Activated B cell treated with CpG ODN at 0.5 μM for 24 hours (primary cell): ENCODE results near the gene RIN3. TPM values are rescaled to one million over a fixed set of nuclear protein-coding genes. Genes with fewer than 3 reads are reported as not detected.

Source experiments
- ATAC-seq: fragments of 200-7000 bp; cut with Tn5 transposase; one replicate; pipeline ENCODE4 v1.10.0; 2021; ENCODE audit warnings: low read depth, mild to moderate bottlenecking, moderate library complexity
- CTCF ChIA-PET: fragments of 350-600 bp; sonication (Branson Sonifier 250); formaldehyde crosslinking; loops from one replicate; lab custom pipeline; 2021; ENCODE audit warnings: antibody characterized with exemption; lab: Charles Lee
- POLR2A ChIA-PET: fragments of 350-600 bp; sonication (Branson Sonifier 250); formaldehyde crosslinking; loops from one replicate; lab custom pipeline; 2021; ENCODE audit warnings: antibody characterized with exemption; lab: Charles Lee
- DNase-seq: peaks from one replicate; pipeline ENCODE4 v3.0.0; 2022
- H3K27ac Mint-ChIP-seq: one replicate; pipeline ENCODE4 v1.8.0; 2020; ENCODE audit warnings: mixed read lengths
- H3K27me3 Mint-ChIP-seq: one replicate; pipeline ENCODE4 v1.8.0; 2021; ENCODE audit warnings: mixed read lengths
- H3K36me3 Mint-ChIP-seq: one replicate; pipeline ENCODE4 v1.8.0; 2021; ENCODE audit warnings: low read depth, mixed read lengths
- H3K4me1 Mint-ChIP-seq: one replicate; pipeline ENCODE4 v1.8.0; 2021; ENCODE audit warnings: mixed read lengths
- H3K4me3 Mint-ChIP-seq: one replicate; pipeline ENCODE4 v1.8.0; 2020; ENCODE audit warnings: mild to moderate bottlenecking, mixed read lengths
- H3K9me3 Mint-ChIP-seq: one replicate; pipeline ENCODE4 v1.8.0; 2020; ENCODE audit warnings: mixed read lengths
- CTCF ChIP-seq: fragments of 200-600 bp; IDR thresholded peaks from one replicate; pipeline ENCODE4 v1.8.0; 2022; ENCODE audit warnings: antibody characterized with exemption, mild to moderate bottlenecking
- intact Hi-C: fragments of 100-400 bp; cut with micrococcal nuclease; formaldehyde crosslinking; loops from one replicate; pipeline ENCODE4 v1.15.1; 2024
- total RNA-seq: library from RNA; stranded (reverse); gene quantifications from 2 replicates; pipeline ENCODE4 v1.2.3, GENCODE V29; 2022

RIN3 gene
- total RNA-seq, 1 donor from 2014 or later, result 62.6 TPM

GRCh38 chr14:92687681-92688433, 174.3 kb downstream of the RIN3 start:
- Mint-ChIP-seq H3K9me3 (no peaks in the 10 kb centered on the region), H3K27ac (no peak overlapping the region), H3K4me1 (peaks cover 4% of the 10 kb centered on the region), H3K4me3 (no peak overlapping the region), H3K36me3 (peaks cover 45% of the 10 kb centered on the region), H3K27me3 (no peaks in the 10 kb centered on the region)
- ATAC-seq (no peak), DNase-seq (no peak)
- intact Hi-C loops, result loop anchor here (1.0 kb wide), 1 partner anchor 95 kb away; no protein-coding TSS in a partner anchor
- POLR2A ChIA-PET, result interaction anchor here (1.9 kb wide), 1 partner anchor 16 kb away, joined by 7 read pairs; no protein-coding TSS in a partner anchor
- no peak for TF ChIP-seq CTCF
- CTCF ChIA-PET, result interaction anchor here (1.0 to 3.1 kb wide), 6 partner anchors 25 to 132 kb away, joined by 3 to 14 read pairs (median 8); no protein-coding TSS in a partner anchor

GRCh38 chr14:92688434-92689375, 175.1 kb downstream of the RIN3 start:
- H3K27me3 Mint-ChIP-seq, result no peaks in the 10 kb centered on the region
- no peak overlapping the region for H3K4me3 Mint-ChIP-seq
- DNase-seq, result no peak
- ATAC-seq, result no peak
- H3K36me3 Mint-ChIP-seq, result peaks cover 39% of the 10 kb centered on the region
- CTCF ChIA-PET, result interaction anchor here (0.5 to 3.1 kb wide), 7 partner anchors 27 to 99 kb away, joined by 3 to 14 read pairs (median 6); partner anchors contain the start of gene LGMN
- no peak for TF ChIP-seq CTCF
- POLR2A ChIA-PET, result interaction anchor here (0.6 to 0.7 kb wide), 2 partner anchors 15 to 80 kb away, joined by 5 to 16 read pairs; no protein-coding TSS in a partner anchor
- no peaks in the 10 kb centered on the region for H3K9me3 Mint-ChIP-seq
- intact Hi-C loops, result loop anchor here (1.0 kb wide), 1 partner anchor 16 kb away; no protein-coding TSS in a partner anchor
- no peak overlapping the region for H3K27ac Mint-ChIP-seq
- H3K4me1 Mint-ChIP-seq, result peaks cover 10% of the 10 kb centered on the region

DNA sequence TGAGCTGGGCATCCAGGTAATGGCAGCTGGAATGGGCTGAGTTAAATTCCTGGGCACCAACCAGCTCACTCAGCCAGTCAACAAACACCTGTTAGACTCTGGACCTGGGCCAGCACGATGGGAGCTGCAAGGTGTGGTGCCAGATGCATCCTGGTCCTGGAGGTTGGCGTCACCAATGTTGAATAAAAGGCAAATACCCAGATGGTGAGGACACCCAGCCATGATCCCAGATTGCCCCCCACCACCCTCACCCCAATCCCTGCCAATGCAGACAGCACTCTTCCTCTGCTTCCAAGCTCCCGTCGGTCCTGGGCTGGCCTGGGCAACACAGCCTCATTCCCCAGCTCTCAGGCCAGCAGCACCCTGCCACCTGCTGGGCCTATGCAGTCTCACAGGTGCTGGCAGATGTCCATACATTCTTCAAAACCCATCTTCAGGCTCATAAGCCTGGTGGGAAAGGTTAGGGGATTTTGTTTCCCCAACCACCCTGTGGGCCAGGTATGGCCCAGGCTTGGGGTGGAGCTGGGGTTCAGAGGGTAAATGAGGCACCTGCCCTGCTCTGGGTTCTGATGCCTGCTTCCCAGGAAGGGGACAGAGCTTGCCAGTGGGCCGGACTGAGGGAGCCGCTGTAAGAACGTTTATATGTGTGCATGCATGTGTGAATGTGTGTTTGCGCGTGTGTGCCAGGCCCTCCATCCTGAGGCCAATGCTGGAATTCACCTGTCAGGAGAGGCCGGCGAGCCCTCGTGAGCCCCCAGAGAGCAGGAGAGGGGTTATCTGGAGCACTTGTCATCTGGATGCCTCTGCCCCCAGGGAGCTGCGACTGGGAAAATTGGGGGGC, 176.8 kb downstream of the RIN3 start:
- ATAC-seq, result no peak
- CTCF ChIA-PET, result interaction anchor here (0.6 to 2.9 kb wide), 7 partner anchors 9 to 556 kb away, joined by 3 to 10 read pairs (median 4); partner anchors contain the start of gene LGMN
- no peak overlapping the region for H3K4me3 Mint-ChIP-seq
- no peaks in the 10 kb centered on the region for H3K9me3 Mint-ChIP-seq
- no peak overlapping the region for H3K27ac Mint-ChIP-seq
- H3K4me1 Mint-ChIP-seq, result peaks cover 12% of the 10 kb centered on the region
- no peak for TF ChIP-seq CTCF
- H3K27me3 Mint-ChIP-seq, result no peaks in the 10 kb centered on the region
- intact Hi-C loops, result no loop called here
- no peak for DNase-seq
- peaks cover 32% of the 10 kb centered on the region for H3K36me3 Mint-ChIP-seq
- POLR2A ChIA-PET, result interaction anchor here (0.6 to 0.9 kb wide), 5 partner anchors 13 to 275 kb away, joined by 3 to 6 read pairs (median 4); no protein-coding TSS in a partner anchor

GRCh38 chr14:92692822-92693226, 179.2 kb downstream of the RIN3 start:
- ATAC-seq, result no peak
- intact Hi-C loops, result no loop called here
- peak overlapping the region; percentile 12 for H3K27ac Mint-ChIP-seq

More at GRCh38 chr14:92692822-92693226, 179.2 kb downstream of the RIN3 start:
- ChIA-PET POLR2A (no interaction called here), CTCF (no interaction called here)
- Mint-ChIP-seq H3K4me1 (peaks cover 33% of the 10 kb centered on the region), H3K4me3 (no peak overlapping the region), H3K9me3 (no peaks in the 10 kb centered on the region), H3K27me3 (no peaks in the 10 kb centered on the region), H3K36me3 (peaks cover 22% of the 10 kb centered on the region)
- TF ChIP-seq CTCF, result no peak
- DNase-seq, result no peak
